ENCODE results near the gene CSH1.

CSH1 gene

GRCh38 chr17:63933598-63933997 lies 37.2 kb upstream of the CSH1 start:
- no peak for DNase-seq (ENCODE audit: low read depth)
- no peak overlapping the region for H3K4me3 ChIP-seq (ENCODE audit: low read length)
- TF ChIP-seq CTCF (IDR thresholded peaks at IDR 0.05; ENCODE audit: insufficient read depth, low read depth, low read length, missing control alignments): no peak

- no peak for DNase-seq (ENCODE audit: low read depth)
- H3K4me3 ChIP-seq (ENCODE audit: low read length): no peak overlapping the region
These were observed 36.3 kb upstream of the CSH1 start for GRCh38 chr17:63932721-63933120.

GRCh38 chr17:63931981-63932561 lies 35.7 kb upstream of the CSH1 start, which contains the start of gene CD79B:
TSS of gene CD79B (minus strand) at chr17:63932331. CDS start at chr17:63932261, 70 bp downstream.
- no peak for TF ChIP-seq CTCF (IDR thresholded peaks at IDR 0.05; ENCODE audit: insufficient read depth, low read depth, low read length, missing control alignments)
- no peak within 1 kb of the TSS for H3K4me3 ChIP-seq (ENCODE audit: low read length)
- DNase-seq (ENCODE audit: low read depth): no peak

More at GRCh38 chr17:63932721-63933120, 36.3 kb upstream of the CSH1 start:
- TF ChIP-seq CTCF (IDR thresholded peaks at IDR 0.05; ENCODE audit: insufficient read depth, low read depth, low read length, missing control alignments): no peak

GRCh38 chr17:63930951-63931575 lies 34.7 kb upstream of the CSH1 start:
- no peak for DNase-seq (ENCODE audit: low read depth)
- no peak overlapping the region for H3K4me3 ChIP-seq (ENCODE audit: low read length)
- TF ChIP-seq CTCF (IDR thresholded peaks at IDR 0.05; ENCODE audit: insufficient read depth, low read depth, low read length, missing control alignments): no peak

- no peak for TF ChIP-seq CTCF (IDR thresholded peaks at IDR 0.05; ENCODE audit: insufficient read depth, low read depth, low read length, missing control alignments)
- peak; percentile 55 for DNase-seq (ENCODE audit: low read depth)
- H3K4me3 ChIP-seq (ENCODE audit: low read length): no peak overlapping the region
These were observed 33.7 kb upstream of the CSH1 start for GRCh38 chr17:63929860-63930766.

- H3K4me3 ChIP-seq (ENCODE audit: low read length): no peak overlapping the region
- no peak for TF ChIP-seq CTCF (IDR thresholded peaks at IDR 0.05; ENCODE audit: insufficient read depth, low read depth, low read length, missing control alignments)
- no peak for DNase-seq (ENCODE audit: low read depth)
These were observed 32.8 kb upstream of the CSH1 start for GRCh38 chr17:63928966-63929695.

All from epithelial cell of esophagus (primary cell).